ENCODE results near the gene LSAMP. TPM values are rescaled to one million over a fixed set of nuclear protein-coding genes. Genes with fewer than 3 reads are reported as not detected.
A peak's percentile ranks its signal among the peaks of the same experiment; 100 is the strongest.
"Not testable (repeated sequence)": the region's sequence is repeated elsewhere in the genome, so short reads cannot be mapped to it uniquely, and the experiment has no call there.

The LSAMP gene
- total RNA-seq, 1 experiment from 2014 or later, result not detected

GRCh38 chr3:115800489-115801075 is 644.7 kb downstream of the LSAMP start:
- H2AFZ ChIP-seq, result peak overlapping the region; percentile 47; the same call in 1 of the 2 replicates
- no peaks in the 10 kb centered on the region for H3K36me3 ChIP-seq (ENCODE audit: low read depth)
- no peaks in the 10 kb centered on the region for H3K79me2 ChIP-seq (ENCODE audit: low read depth)
- H3K9me2 ChIP-seq (ENCODE audit: insufficient read depth), result no peaks in the 10 kb centered on the region
- intact Hi-C loops (cut with micrococcal nuclease; ENCODE audit: unreplicated experiment), result loop anchor here (1.0 kb wide), 1 partner anchor 8 kb away; no protein-coding TSS in a partner anchor
- no peaks in the 10 kb centered on the region for H3K27me3 ChIP-seq (ENCODE audit: insufficient read depth, low read depth)
- H3K9me3 ChIP-seq (ENCODE audit: insufficient read depth, low read depth), result no peaks in the 10 kb centered on the region
- TF ChIP-seq, protein P1, sequence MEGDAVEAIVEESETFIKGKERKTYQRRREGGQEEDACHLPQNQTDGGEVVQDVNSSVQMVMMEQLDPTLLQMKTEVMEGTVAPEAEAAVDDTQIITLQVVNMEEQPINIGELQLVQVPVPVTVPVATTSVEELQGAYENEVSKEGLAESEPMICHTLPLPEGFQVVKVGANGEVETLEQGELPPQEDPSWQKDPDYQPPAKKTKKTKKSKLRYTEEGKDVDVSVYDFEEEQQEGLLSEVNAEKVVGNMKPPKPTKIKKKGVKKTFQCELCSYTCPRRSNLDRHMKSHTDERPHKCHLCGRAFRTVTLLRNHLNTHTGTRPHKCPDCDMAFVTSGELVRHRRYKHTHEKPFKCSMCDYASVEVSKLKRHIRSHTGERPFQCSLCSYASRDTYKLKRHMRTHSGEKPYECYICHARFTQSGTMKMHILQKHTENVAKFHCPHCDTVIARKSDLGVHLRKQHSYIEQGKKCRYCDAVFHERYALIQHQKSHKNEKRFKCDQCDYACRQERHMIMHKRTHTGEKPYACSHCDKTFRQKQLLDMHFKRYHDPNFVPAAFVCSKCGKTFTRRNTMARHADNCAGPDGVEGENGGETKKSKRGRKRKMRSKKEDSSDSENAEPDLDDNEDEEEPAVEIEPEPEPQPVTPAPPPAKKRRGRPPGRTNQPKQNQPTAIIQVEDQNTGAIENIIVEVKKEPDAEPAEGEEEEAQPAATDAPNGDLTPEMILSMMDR (conservative IDR thresholded peaks at IDR 0.05), result no peak
- no peak for TF ChIP-seq EZH2 (IDR thresholded peaks at IDR 0.05; ENCODE audit: low read depth)
- POLR2A ChIA-PET (ENCODE audit: unreplicated experiment), result interaction anchor here (0.6 kb wide), 1 partner anchor 333 kb away, joined by 3 read pairs; no protein-coding TSS in a partner anchor
- H3K4me2 ChIP-seq, result peak overlapping the region; percentile 34
- BruUV-seq (replicated peaks), result no TSS peak
- no peak overlapping the region for H3K4me3 ChIP-seq
- peak overlapping the region; percentile 82 for H3K27ac ChIP-seq
- H4K20me1 ChIP-seq (ENCODE audit: insufficient read depth), result no peaks in the 10 kb centered on the region
- CTCF ChIA-PET, result interaction anchor here (1.3 kb wide), 1 partner anchor 12 kb away, joined by 3 read pairs; no protein-coding TSS in a partner anchor
- peak; percentile 38 to 86 for DNase-seq
- H3F3A ChIP-seq (ENCODE audit: insufficient read depth, low read depth), result peaks cover 28% of the 10 kb centered on the region
- peaks cover 43% of the 10 kb centered on the region for H3K4me1 ChIP-seq (replicated peaks; ENCODE audit: insufficient read depth)

DNA sequence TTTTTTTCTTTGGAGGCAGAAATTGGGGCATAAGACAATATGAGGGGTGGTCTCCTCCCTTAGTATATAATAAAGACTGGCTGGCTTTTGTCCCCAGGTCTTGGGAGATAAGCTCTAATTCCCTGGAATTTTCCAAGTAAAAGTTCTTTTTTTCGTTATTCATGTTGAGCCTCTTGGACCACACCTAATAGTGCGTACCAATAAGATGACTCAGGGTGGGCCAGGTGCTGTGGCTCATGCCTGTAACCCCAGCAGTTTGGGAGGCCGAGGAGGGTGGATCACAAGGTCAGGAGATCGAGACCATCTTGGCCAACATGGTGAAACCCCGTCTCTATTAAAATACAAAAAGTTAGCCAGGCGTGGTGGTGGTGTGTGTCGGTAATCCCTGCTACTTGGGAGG is 645.2 kb downstream of the LSAMP start:
- Histone ChIP-seq H3K4me2 (peak overlapping the region; percentile 34; the same call in 1 of the 2 replicates), H3K27ac (peak overlapping the region; percentile 82), H3F3A (ENCODE audit: insufficient read depth, low read depth) (peaks cover 22% of the 10 kb centered on the region), H2AFZ (peak overlapping the region; percentile 47; the same call in 1 of the 2 replicates), H3K4me1 (replicated peaks; ENCODE audit: insufficient read depth) (peaks cover 38% of the 10 kb centered on the region)
- H4K20me1 ChIP-seq (ENCODE audit: insufficient read depth); H3K36me3 ChIP-seq (ENCODE audit: low read depth); H3K27me3 ChIP-seq (ENCODE audit: insufficient read depth, low read depth); H3K4me3 ChIP-seq; H3K9me2 ChIP-seq (ENCODE audit: insufficient read depth); BruUV-seq (replicated peaks); H3K9me3 ChIP-seq (ENCODE audit: insufficient read depth, low read depth); H3K79me2 ChIP-seq (ENCODE audit: low read depth): not testable (repeated sequence)
- DNase-seq, result peak; percentile 33 to 41
- intact Hi-C loops (cut with micrococcal nuclease; ENCODE audit: unreplicated experiment), result loop anchor here (1.0 kb wide), 1 partner anchor 8 kb away; no protein-coding TSS in a partner anchor
- CTCF ChIA-PET, result interaction anchor here (1.3 kb wide), 1 partner anchor 11 kb away, joined by 3 read pairs; no protein-coding TSS in a partner anchor
- POLR2A ChIA-PET (ENCODE audit: unreplicated experiment), result interaction anchor here (0.6 kb wide), 1 partner anchor 333 kb away, joined by 3 read pairs; no protein-coding TSS in a partner anchor

GRCh38 chr3:115792206-115792955 is 652.9 kb downstream of the LSAMP start:
- Histone ChIP-seq H3K9me3 (ENCODE audit: insufficient read depth, low read depth) (peaks cover 6% of the 10 kb centered on the region; the same call in 1 of the 2 replicates), H3K4me1 (replicated peaks; ENCODE audit: insufficient read depth) (peaks cover 54% of the 10 kb centered on the region), H3K27me3 (ENCODE audit: insufficient read depth, low read depth) (no peaks in the 10 kb centered on the region), H3K36me3 (ENCODE audit: low read depth) (no peaks in the 10 kb centered on the region), H3F3A (ENCODE audit: insufficient read depth, low read depth) (peaks cover 46% of the 10 kb centered on the region), H3K9me2 (ENCODE audit: insufficient read depth) (no peaks in the 10 kb centered on the region), H3K79me2 (ENCODE audit: low read depth) (no peaks in the 10 kb centered on the region), H3K27ac (peak overlapping the region; percentile 75), H4K20me1 (ENCODE audit: insufficient read depth) (no peaks in the 10 kb centered on the region; the same call in 1 of the 2 replicates), H2AFZ (no peak overlapping the region; the same call in 1 of the 2 replicates), H3K4me2 (peak overlapping the region; percentile 21), H3K4me3 (no peak overlapping the region)
- no peak for TF ChIP-seq EZH2 (IDR thresholded peaks at IDR 0.05; ENCODE audit: low read depth)
- TF ChIP-seq, protein P1 (conservative IDR thresholded peaks at IDR 0.05), result no peak
- CTCF ChIA-PET, result no interaction called here
- intact Hi-C loops (cut with micrococcal nuclease; ENCODE audit: unreplicated experiment), result loop anchor here (1.0 to 10.0 kb wide), 2 partner anchors 8 to 1738 kb away; partner anchors contain the start of genes CCDC191 and QTRT2
- BruUV-seq (replicated peaks), result no TSS peak
- peak; percentile 25 to 41 for DNase-seq
- POLR2A ChIA-PET (ENCODE audit: unreplicated experiment), result interaction anchor here (0.6 kb wide), 1 partner anchor 1383 kb away, joined by 3 read pairs; no protein-coding TSS in a partner anchor

DNA sequence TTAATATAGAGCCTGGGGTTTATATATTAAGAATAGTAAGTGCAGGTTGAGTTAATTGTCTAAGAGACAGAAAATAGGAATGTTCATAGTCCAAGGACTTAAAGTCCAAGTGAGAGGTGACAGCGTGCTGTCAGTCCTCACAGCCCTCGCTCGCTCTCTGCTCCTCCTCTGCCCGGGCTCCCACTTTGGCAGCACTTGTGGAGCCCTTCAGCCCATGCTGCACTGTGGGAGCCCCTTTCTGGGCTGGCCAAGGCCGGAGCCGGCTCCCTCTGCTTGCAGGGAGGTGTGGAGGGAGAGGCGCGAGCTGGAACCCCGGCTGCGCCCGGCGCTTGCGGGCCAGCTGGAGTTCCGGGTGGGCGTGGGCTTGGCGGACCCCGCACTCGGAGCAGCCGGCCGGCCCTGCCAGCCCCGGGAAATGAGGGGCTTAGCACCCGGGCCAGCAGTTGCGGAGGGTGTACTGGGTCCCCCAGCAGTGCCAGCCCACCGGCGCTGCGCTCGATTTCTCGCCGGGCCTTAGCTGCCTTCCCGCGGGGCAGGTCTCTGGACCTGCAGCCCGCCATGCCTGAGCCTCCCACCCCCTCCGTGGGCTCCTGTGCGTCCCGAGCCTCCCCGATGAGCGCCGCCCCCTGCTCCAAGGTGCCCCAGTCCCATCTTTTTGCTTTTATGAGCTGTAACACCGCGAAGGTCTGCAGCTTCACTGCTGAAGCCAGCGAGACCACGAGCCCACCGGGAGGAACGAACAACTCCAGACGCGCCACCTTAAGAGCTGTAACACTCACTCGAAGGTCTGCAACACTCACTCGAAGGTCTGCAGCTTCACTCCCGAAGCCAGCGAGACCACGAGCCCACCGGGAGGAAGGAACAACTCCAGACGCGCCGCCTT is 653.8 kb downstream of the LSAMP start:
- CTCF ChIA-PET, result not testable (repeated sequence)
- H3K27ac ChIP-seq, result peak overlapping the region; percentile 89
- peaks cover 54% of the 10 kb centered on the region for H3K4me1 ChIP-seq (replicated peaks; ENCODE audit: insufficient read depth)

More for the DNA sequence above, 653.8 kb downstream of the LSAMP start:
- not testable (repeated sequence) for H4K20me1 ChIP-seq (ENCODE audit: insufficient read depth); DNase-seq; H3K79me2 ChIP-seq (ENCODE audit: low read depth); H3K36me3 ChIP-seq (ENCODE audit: low read depth); H3K9me2 ChIP-seq (ENCODE audit: insufficient read depth); BruUV-seq (replicated peaks); H3K9me3 ChIP-seq (ENCODE audit: insufficient read depth, low read depth); H3K4me3 ChIP-seq; H3K27me3 ChIP-seq (ENCODE audit: insufficient read depth, low read depth); H2AFZ ChIP-seq
- Histone ChIP-seq H3K4me2 (peak overlapping the region; percentile 64), H3F3A (ENCODE audit: insufficient read depth, low read depth) (peaks cover 46% of the 10 kb centered on the region)
- POLR2A ChIA-PET (ENCODE audit: unreplicated experiment), result interaction anchor here (0.6 kb wide), 1 partner anchor 1382 kb away, joined by 3 read pairs; no protein-coding TSS in a partner anchor
- intact Hi-C loops (cut with micrococcal nuclease; ENCODE audit: unreplicated experiment), result loop anchor here (1.0 to 10.0 kb wide), 3 partner anchors 9 to 1737 kb away; partner anchors contain the start of genes CCDC191 and QTRT2

All from PC-9 (cell line).